Osteoblast (primary cell): Measurements from ENCODE around the gene GPR158. TPM values are rescaled to one million over a fixed set of nuclear protein-coding genes. Genes with fewer than 3 reads are reported as not detected.

ENCODE experiments used
- DNase-seq: peaks from one replicate; pipeline ENCODE4 v3.0.0; 2011; ENCODE audit warnings: low spot score, mixed read lengths; ENCODE audit not compliant: insufficient read length; ENCODE audit errors: missing footprints
- H2AFZ ChIP-seq: 2 replicates; pipeline ENCODE4 v1.6.0; 2011; ENCODE audit warnings: mild to moderate bottlenecking, low read length
- H3K27ac ChIP-seq: 2 replicates; pipeline ENCODE4 v1.5.1; 2011; ENCODE audit warnings: mild to moderate bottlenecking, low read depth, low read length, moderate library complexity
- H3K27me3 ChIP-seq: 2 replicates; pipeline ENCODE4 v1.6.0; 2012; ENCODE audit warnings: mild to moderate bottlenecking, control low read depth, inconsistent platforms, low read length, moderate library complexity; ENCODE audit not compliant: insufficient read depth
- H3K36me3 ChIP-seq: 2 replicates; pipeline ENCODE4 v1.5.1; 2011; ENCODE audit warnings: mild to moderate bottlenecking, low read length, control low read depth, moderate library complexity; ENCODE audit not compliant: insufficient read depth
- H3K4me1 ChIP-seq: 2 replicates; pipeline ENCODE4 v1.5.1; 2011; ENCODE audit warnings: mild to moderate bottlenecking, low read length, control low read depth, moderate library complexity; ENCODE audit not compliant: insufficient read depth
- H3K4me2 ChIP-seq: 2 replicates; pipeline ENCODE4 v1.6.0; 2011; ENCODE audit warnings: mild to moderate bottlenecking, low read length; ENCODE audit not compliant: insufficient read depth
- H3K4me3 ChIP-seq: fragments of 200-600 bp; sonication (generic); 3 replicates; pipeline ENCODE4 v1.5.1; 2012; ENCODE audit warnings: mild to moderate bottlenecking, low read length, inconsistent platforms; ENCODE audit not compliant: insufficient read depth
- H3K79me2 ChIP-seq: 2 replicates; pipeline ENCODE4 v1.6.0; 2012; ENCODE audit warnings: mild to moderate bottlenecking, low read length, control low read depth, inconsistent platforms; ENCODE audit not compliant: insufficient read depth
- H3K9me3 ChIP-seq: 2 replicates; pipeline ENCODE4 v1.5.1; 2011; ENCODE audit warnings: low read depth, low read length, control low read depth
- H4K20me1 ChIP-seq: 2 replicates; pipeline ENCODE4 v1.6.0; 2012; ENCODE audit warnings: mild to moderate bottlenecking, low read length, control low read depth; ENCODE audit not compliant: insufficient read depth
- CTCF ChIP-seq: IDR thresholded peaks from 2 replicates; pipeline ENCODE4 v1.5.1; 2011; ENCODE audit warnings: mild to moderate bottlenecking, low read depth, low read length, moderate library complexity; ENCODE audit errors: extremely low read depth
- total RNA-seq: library from RNA; depleted of rRNA; stranded (reverse); fragments of >200 nt; gene quantifications from 2 replicates; pipeline ENCODE4 v1.2.3, GENCODE V29; 2012

The GPR158 gene
- total RNA-seq, 1 donor = under 0.01 TPM

GRCh38 chr10:25278180-25278579, 103.4 kb downstream of the GPR158 start:
- Histone ChIP-seq H3K9me3 (no peaks in the 10 kb centered on the region), H4K20me1 (no peaks in the 10 kb centered on the region), H3K27me3 (no peaks in the 10 kb centered on the region), H3K4me3 (no peak overlapping the region), H3K27ac (no peak overlapping the region), H3K36me3 (no peaks in the 10 kb centered on the region), H3K4me2 (no peak overlapping the region), H2AFZ (no peak overlapping the region), H3K79me2 (no peaks in the 10 kb centered on the region), H3K4me1 (no peaks in the 10 kb centered on the region)
- DNase-seq = no peak
- TF ChIP-seq CTCF = no peak

- H3K4me1 ChIP-seq = no peaks in the 10 kb centered on the region
- no peak overlapping the region for H2AFZ ChIP-seq
- no peak for DNase-seq
- H3K27me3 ChIP-seq = no peaks in the 10 kb centered on the region
- H3K27ac ChIP-seq = no peak overlapping the region
- no peak overlapping the region for H3K4me2 ChIP-seq
- H4K20me1 ChIP-seq = no peaks in the 10 kb centered on the region
- H3K79me2 ChIP-seq = no peaks in the 10 kb centered on the region
- H3K9me3 ChIP-seq = no peaks in the 10 kb centered on the region
- no peak overlapping the region for H3K4me3 ChIP-seq
- TF ChIP-seq CTCF = no peak
- H3K36me3 ChIP-seq = no peaks in the 10 kb centered on the region
Observed at GRCh38 chr10:25280076-25280475, 105.3 kb downstream of the GPR158 start.

GRCh38 chr10:25280573-25280972, 105.8 kb downstream of the GPR158 start:
- H3K4me2 ChIP-seq = no peak overlapping the region
- H3K4me1 ChIP-seq = no peaks in the 10 kb centered on the region
- no peak overlapping the region for H3K4me3 ChIP-seq
- no peak for DNase-seq
- TF ChIP-seq CTCF = no peak
- peaks cover 2% of the 10 kb centered on the region for H3K9me3 ChIP-seq
- no peak overlapping the region for H2AFZ ChIP-seq
- H3K79me2 ChIP-seq = no peaks in the 10 kb centered on the region
- no peaks in the 10 kb centered on the region for H3K36me3 ChIP-seq
- no peaks in the 10 kb centered on the region for H4K20me1 ChIP-seq
- H3K27ac ChIP-seq = no peak overlapping the region
- H3K27me3 ChIP-seq = no peaks in the 10 kb centered on the region

- Histone ChIP-seq H3K36me3 (no peaks in the 10 kb centered on the region), H3K4me1 (no peaks in the 10 kb centered on the region), H3K27ac (no peak overlapping the region), H4K20me1 (no peaks in the 10 kb centered on the region), H3K9me3 (peaks cover 2% of the 10 kb centered on the region), H3K27me3 (no peaks in the 10 kb centered on the region), H3K79me2 (no peaks in the 10 kb centered on the region), H3K4me3 (no peak overlapping the region), H2AFZ (no peak overlapping the region), H3K4me2 (no peak overlapping the region)
- no peak for DNase-seq
- TF ChIP-seq CTCF = no peak
Observed at GRCh38 chr10:25285809-25286208, 111.0 kb downstream of the GPR158 start.
